ENCODE data around the gene WWP2. TPM values are rescaled to one million over a fixed set of nuclear protein-coding genes. Genes with fewer than 3 reads are reported as not detected.

WWP2 gene
- total RNA-seq, 1 experiment from 2014 or later = 12.0 TPM

DNA sequence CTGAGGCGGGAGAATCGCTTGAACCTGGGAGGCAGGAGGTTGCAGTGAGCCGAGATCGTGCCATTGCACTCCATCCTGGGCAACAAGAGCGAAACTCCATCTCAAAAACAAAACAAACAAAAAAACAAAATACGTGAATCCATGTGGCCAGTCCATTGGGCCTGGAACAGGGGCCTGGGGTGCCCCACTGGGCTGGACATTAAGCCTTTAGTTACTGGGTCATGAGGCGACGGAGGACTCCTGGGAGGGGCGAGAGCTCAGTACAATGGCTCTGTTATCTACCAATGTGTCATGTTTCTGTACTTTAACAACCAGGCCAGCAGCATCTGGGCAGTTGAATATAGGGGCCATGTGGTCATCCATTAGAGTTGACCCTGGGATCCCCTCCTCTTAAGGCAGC is 170.1 kb downstream of the WWP2 start:
- H3K36me3 ChIP-seq = no peaks in the 10 kb centered on the region
- H3K27me3 ChIP-seq = no peaks in the 10 kb centered on the region
- H3K9me3 ChIP-seq (replicated peaks) = no peaks in the 10 kb centered on the region
- no peak overlapping the region for H3K27ac ChIP-seq
- H3K4me3 ChIP-seq = no peak overlapping the region
- no peaks in the 10 kb centered on the region for H3K4me1 ChIP-seq
- DNase-seq = no peak

DNA sequence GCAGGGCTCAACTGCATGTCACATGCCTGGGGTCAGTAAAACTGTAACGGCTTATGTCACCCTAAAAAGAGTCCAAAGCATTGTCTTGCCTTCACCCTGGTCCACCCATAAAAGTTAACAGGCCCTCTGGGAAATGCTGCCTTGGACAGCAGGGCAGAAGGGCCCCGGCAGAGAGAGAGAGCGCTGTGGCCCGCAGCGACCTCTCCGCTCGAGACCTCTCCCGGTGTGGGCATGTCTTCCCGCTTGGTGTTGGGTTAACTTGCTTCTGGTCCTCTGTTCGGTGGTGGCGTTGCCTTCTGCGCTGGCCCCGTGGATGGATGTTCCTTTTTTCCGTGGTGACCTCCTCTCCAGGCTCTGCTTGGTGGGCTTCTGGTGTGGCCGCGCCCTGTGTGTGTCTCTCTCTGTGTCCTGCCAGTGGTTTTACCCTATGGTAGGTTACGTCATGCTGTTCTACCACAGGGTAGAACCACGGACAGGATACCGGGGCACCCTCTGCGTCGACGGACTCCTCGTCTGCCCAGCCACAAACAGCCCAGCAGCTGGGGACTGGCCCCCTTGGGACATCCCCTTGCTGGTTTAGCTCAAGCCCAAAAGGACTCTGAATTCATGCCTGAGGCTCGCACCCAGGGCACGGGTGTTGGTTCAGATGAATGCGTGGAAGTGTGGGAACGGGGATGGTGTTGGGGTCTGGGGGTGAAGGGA is 170.7 kb downstream of the WWP2 start:
- H3K36me3 ChIP-seq = no peaks in the 10 kb centered on the region
- no peak for DNase-seq

DNA sequence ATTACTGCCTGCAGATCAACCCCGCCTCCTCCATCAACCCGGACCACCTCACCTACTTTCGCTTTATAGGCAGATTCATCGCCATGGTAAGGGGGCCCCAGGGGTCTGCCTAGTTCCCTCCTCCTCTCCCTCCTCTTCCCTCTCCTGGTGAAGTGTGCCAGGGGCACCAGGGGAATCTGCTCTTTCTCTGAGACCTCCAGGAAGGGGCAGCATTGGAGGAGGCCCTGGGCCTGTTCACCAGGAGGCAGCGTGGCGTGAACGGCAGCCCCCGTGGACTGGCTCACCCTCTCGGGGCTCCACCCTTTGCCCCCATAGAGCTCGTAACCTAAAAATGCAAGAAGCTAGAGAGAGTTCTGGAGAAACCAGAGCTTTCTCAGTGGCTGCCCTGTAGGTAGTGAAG is 171.9 kb downstream of the WWP2 start:
- no peak for DNase-seq
- Histone ChIP-seq H3K4me1 (no peaks in the 10 kb centered on the region), H3K27ac (no peak overlapping the region), H3K36me3 (no peaks in the 10 kb centered on the region), H3K27me3 (no peaks in the 10 kb centered on the region), H3K9me3 (replicated peaks) (no peaks in the 10 kb centered on the region), H3K4me3 (no peak overlapping the region)

More for the DNA sequence above, 170.7 kb downstream of the WWP2 start:
- Histone ChIP-seq H3K4me1 (no peaks in the 10 kb centered on the region), H3K27ac (no peak overlapping the region), H3K27me3 (no peaks in the 10 kb centered on the region), H3K9me3 (replicated peaks) (no peaks in the 10 kb centered on the region), H3K4me3 (no peak overlapping the region)

GRCh38 chr16:69934751-69935150 is 172.6 kb downstream of the WWP2 start:
- H3K27ac ChIP-seq = no peak overlapping the region
- H3K36me3 ChIP-seq = no peaks in the 10 kb centered on the region
- DNase-seq = no peak

DNA sequence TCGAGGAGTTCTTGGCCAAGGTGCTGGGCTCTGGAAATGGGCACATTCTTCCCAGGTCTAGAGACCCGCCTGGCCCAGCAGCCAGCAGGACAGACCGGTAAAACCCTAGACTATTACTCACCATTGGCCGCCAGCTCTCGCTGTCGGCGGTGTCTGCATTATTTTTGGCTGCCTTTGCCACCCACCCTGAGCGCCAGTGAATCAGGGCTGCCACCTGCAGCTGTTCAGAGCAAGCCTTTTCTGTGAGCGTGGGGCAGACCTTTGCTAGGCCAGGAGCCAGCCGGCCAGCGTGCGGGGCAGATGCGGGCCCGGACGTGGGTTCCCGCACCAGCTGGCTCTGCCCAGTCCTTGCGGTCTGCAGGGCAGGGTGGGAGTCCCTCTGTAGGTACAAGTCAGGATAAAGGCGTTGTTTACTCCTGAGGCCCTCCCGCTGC is 173.2 kb downstream of the WWP2 start:
- no peaks in the 10 kb centered on the region for H3K27me3 ChIP-seq
- H3K36me3 ChIP-seq = no peaks in the 10 kb centered on the region
- H3K27ac ChIP-seq = no peak overlapping the region
- H3K4me3 ChIP-seq = no peak overlapping the region
- DNase-seq = no peak
- no peaks in the 10 kb centered on the region for H3K4me1 ChIP-seq
- H3K9me3 ChIP-seq (replicated peaks) = no peaks in the 10 kb centered on the region

More at GRCh38 chr16:69934751-69935150, 172.6 kb downstream of the WWP2 start:
- no peaks in the 10 kb centered on the region for H3K27me3 ChIP-seq
- no peaks in the 10 kb centered on the region for H3K9me3 ChIP-seq (replicated peaks)
- H3K4me3 ChIP-seq = no peak overlapping the region
- no peaks in the 10 kb centered on the region for H3K4me1 ChIP-seq

DNA sequence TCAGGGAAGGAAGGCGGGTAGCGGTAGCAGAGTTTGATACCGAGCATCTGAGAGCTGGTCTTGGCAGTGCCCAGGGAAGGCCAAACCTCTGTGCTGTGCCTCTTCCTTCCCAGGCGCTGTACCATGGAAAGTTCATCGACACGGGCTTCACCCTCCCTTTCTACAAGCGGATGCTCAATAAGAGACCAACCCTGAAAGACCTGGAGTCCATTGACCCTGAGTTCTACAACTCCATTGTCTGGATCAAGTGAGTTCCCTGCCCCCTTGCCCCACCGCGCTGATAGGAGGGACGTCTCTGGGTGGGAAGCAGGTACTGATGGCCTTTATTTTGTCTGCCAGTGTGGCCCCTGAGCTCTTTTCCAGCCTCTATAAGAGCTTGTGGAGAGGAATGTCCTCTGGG is 173.6 kb downstream of the WWP2 start:
- Histone ChIP-seq H3K4me1 (no peaks in the 10 kb centered on the region), H3K36me3 (no peaks in the 10 kb centered on the region), H3K4me3 (no peak overlapping the region), H3K27me3 (no peaks in the 10 kb centered on the region), H3K27ac (no peak overlapping the region), H3K9me3 (replicated peaks) (no peaks in the 10 kb centered on the region)
- no peak for DNase-seq

DNA sequence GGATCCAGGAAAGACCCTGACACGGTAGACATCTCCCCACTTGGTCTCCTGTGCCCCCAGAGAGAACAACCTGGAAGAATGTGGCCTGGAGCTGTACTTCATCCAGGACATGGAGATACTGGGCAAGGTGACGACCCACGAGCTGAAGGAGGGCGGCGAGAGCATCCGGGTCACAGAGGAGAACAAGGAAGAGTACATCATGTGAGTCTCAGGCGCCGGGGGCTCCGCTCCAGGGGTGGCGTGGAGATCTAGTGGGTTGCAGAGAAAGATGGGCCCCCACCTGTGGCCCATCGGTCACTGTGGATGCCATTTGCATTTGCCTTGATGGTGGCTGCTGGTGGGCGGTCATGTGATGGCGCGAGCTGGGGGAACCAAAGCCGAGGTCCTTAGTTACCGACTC is 174.1 kb downstream of the WWP2 start:
- Histone ChIP-seq H3K9me3 (replicated peaks) (no peaks in the 10 kb centered on the region), H3K27ac (no peak overlapping the region), H3K27me3 (no peaks in the 10 kb centered on the region), H3K4me1 (no peaks in the 10 kb centered on the region), H3K4me3 (no peak overlapping the region), H3K36me3 (no peaks in the 10 kb centered on the region)
- no peak for DNase-seq

DNA sequence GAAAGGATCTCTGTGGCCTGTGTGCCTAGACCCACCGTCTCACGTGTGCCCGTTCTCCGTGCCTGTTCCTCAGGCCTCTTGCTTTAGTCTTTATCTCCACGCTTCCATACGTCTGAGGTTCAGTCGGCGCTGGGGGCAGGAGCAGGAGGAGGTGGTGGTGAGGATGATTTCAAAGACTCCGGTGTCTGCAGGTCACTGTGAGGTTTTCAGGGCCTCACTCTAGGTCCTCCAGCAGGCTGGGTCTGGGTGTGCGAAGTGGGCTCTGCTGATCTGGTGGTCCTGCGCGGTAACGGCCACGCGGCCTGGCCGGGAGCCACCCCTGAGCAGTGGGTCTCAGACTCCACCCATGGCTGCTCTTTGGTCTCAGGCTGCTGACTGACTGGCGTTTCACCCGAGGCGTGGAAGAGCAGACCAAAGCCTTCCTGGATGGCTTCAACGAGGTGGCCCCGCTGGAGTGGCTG is 174.6 kb downstream of the WWP2 start:
- no peak for DNase-seq
- no peaks in the 10 kb centered on the region for H3K36me3 ChIP-seq
- H3K4me1 ChIP-seq = no peaks in the 10 kb centered on the region
- H3K27me3 ChIP-seq = no peaks in the 10 kb centered on the region
- no peak overlapping the region for H3K4me3 ChIP-seq
- H3K27ac ChIP-seq = no peak overlapping the region
- H3K9me3 ChIP-seq (replicated peaks) = no peaks in the 10 kb centered on the region

DNA sequence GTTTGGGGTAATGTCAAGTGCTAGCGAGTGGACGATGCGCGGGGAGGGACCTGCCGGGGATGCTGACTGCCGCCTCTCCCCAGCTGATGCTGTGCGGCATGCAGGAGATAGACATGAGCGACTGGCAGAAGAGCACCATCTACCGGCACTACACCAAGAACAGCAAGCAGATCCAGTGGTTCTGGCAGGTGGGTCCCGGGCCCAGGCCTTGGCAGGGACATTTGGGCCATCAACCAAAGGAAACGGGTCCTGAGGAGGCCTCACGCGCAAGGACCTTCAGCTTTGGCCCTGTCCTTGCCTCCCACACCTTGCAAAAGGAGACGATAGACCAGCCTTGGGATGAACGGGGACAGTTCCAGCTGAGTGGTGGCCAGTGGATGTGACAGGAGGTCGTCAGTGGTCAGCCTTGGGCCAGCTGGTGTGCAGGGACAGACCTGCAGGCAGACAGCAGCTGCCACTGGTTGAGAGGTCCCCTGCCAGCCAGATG is 175.4 kb downstream of the WWP2 start:
- no peaks in the 10 kb centered on the region for H3K36me3 ChIP-seq

DNA sequence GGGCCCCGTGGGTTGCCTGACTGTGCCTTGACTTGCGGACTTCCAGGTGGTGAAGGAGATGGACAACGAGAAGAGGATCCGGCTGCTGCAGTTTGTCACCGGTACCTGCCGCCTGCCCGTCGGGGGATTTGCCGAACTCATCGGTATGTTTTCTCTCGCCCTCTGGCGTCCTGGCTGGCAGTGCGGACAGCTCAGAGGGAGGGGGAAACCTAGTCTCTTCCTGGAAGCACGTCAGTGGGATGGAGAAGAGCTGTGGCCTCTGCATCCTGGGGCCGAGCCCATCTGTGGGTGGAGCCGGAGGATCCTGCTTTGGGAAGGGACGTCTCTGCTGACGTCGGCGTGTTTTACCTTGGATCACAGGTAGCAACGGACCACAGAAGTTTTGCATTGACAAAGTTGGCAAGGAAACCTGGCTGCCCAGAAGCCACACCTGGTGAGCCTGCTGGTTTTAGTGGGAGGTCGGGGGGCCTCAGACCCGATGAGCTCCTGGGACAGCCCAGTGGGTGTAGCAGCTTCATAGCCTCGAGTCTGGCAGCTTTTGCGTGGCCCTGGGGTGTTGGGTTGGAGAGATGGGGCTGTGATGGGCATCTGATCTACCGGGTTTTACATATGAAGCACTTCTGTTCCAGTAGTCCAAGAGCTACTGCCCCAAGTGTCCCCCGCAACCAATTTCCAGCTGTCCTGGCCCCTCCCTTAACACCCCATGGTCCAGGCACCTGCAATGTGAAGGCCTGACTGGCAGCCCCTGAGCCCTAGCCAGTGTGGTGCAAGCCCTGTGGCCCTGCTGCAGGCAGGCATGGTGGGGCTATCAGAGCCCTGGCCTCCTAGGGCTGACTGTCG is 177.1 kb downstream of the WWP2 start:
- Histone ChIP-seq H3K4me3 (no peak overlapping the region), H3K36me3 (no peaks in the 10 kb centered on the region), H3K27me3 (no peaks in the 10 kb centered on the region), H3K9me3 (replicated peaks) (no peaks in the 10 kb centered on the region), H3K4me1 (no peaks in the 10 kb centered on the region), H3K27ac (no peak overlapping the region)
- no peak for DNase-seq

More for the DNA sequence above, 175.4 kb downstream of the WWP2 start:
- H3K4me1 ChIP-seq = no peaks in the 10 kb centered on the region
- no peak for DNase-seq
- no peak overlapping the region for H3K27ac ChIP-seq
- no peaks in the 10 kb centered on the region for H3K9me3 ChIP-seq (replicated peaks)
- H3K4me3 ChIP-seq = no peak overlapping the region
- H3K27me3 ChIP-seq = no peaks in the 10 kb centered on the region

DNA sequence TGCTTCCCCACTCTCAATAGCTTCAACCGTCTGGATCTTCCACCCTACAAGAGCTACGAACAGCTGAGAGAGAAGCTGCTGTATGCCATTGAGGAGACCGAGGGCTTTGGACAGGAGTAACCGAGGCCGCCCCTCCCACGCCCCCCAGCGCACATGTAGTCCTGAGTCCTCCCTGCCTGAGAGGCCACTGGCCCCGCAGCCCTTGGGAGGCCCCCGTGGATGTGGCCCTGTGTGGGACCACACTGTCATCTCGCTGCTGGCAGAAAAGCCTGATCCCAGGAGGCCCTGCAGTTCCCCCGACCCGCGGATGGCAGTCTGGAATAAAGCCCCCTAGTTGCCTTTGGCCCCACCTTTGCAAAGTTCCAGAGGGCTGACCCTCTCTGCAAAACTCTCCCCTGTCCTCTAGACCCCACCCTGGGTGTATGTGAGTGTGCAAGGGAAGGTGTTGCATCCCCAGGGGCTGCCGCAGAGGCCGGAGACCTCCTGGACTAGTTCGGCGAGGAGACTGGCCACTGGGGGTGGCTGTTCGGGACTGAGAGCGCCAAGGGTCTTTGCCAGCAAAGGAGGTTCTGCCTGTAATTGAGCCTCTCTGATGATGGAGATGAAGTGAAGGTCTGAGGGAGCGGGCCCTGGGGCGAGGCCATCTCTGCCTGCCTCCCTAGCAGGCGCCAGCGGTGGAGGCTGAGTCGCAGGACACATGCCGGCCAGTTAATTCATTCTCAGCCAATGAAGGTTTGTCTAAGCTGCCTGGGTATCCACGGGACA is 177.9 kb downstream of the WWP2 start:
- H3K4me1 ChIP-seq = no peaks in the 10 kb centered on the region
- no peaks in the 10 kb centered on the region for H3K9me3 ChIP-seq (replicated peaks)
- H3K27ac ChIP-seq = no peak overlapping the region
- H3K36me3 ChIP-seq = no peaks in the 10 kb centered on the region
- H3K27me3 ChIP-seq = no peaks in the 10 kb centered on the region
- no peak for DNase-seq
- H3K4me3 ChIP-seq = no peak overlapping the region

- no peaks in the 10 kb centered on the region for H3K36me3 ChIP-seq
- no peaks in the 10 kb centered on the region for H3K27me3 ChIP-seq
- no peaks in the 10 kb centered on the region for H3K9me3 ChIP-seq (replicated peaks)
- no peak overlapping the region for H3K4me3 ChIP-seq
- no peaks in the 10 kb centered on the region for H3K4me1 ChIP-seq
- DNase-seq = no peak
- H3K27ac ChIP-seq = no peak overlapping the region
These were observed 178.5 kb downstream of the WWP2 start for GRCh38 chr16:69940676-69941075.

DNA sequence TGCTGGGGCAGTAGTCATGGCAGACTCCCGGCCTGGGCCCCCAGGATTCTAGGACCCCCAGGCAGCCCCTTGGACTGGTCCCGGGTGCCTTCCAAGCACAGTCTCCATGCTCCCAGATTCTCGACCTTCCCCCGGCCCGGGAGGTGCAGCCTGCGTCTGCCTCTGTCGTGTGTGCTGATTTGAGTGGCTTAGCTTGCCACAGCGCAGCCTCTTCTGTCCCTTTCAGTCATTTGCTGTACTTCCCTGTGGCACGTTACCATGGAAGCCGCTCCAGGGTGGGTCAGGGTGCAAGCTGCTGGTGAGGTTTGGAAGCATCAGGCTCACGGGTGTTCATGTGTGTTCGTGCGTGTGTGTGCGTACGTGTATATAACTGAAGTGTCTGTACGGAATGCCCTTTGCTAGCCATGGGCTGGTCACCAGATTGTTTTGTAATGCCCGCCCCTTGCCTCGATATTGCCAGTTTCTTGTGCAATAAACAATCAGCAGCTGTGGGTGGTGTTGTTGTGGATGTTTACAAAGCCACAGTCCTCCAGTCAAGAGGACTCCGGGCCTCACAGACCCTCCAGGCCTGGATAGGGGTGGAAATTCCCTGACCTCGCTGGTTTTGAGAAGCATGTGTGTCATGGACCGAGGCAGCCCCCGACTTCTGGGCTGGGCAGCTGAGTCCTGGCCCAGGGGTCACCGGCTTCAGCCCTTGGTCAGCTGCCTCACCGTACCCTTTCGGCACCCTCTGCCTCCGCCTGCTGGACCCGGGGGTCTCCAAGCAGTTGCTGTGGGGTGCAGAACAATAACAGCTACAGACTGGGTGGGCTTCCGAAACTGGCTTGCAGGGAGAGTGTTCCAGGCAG is 179.3 kb downstream of the WWP2 start:
- no peak for DNase-seq
- Histone ChIP-seq H3K27ac (no peak overlapping the region), H3K4me1 (no peaks in the 10 kb centered on the region), H3K9me3 (replicated peaks) (no peaks in the 10 kb centered on the region), H3K27me3 (no peaks in the 10 kb centered on the region), H3K4me3 (no peak overlapping the region), H3K36me3 (no peaks in the 10 kb centered on the region)

- no peaks in the 10 kb centered on the region for H3K4me1 ChIP-seq
These were observed 180.0 kb downstream of the WWP2 start for GRCh38 chr16:69942099-69942491.

More at GRCh38 chr16:69942099-69942491, 180.0 kb downstream of the WWP2 start:
- Histone ChIP-seq H3K27me3 (no peaks in the 10 kb centered on the region), H3K36me3 (no peaks in the 10 kb centered on the region), H3K27ac (no peak overlapping the region), H3K4me3 (no peak overlapping the region), H3K9me3 (replicated peaks) (no peaks in the 10 kb centered on the region)
- no peak for DNase-seq

All from SJCRH30 (cell line).